ENCODE measurements around the gene ZDHHC3. TPM values are rescaled to one million over a fixed set of nuclear protein-coding genes. Genes with fewer than 3 reads are reported as not detected.

The ZDHHC3 gene
- polyA plus RNA-seq, 1 of the 3 experiments (the other 2 are of a cell fraction), result 60.7 TPM

GRCh38 chr3:45024542-45025255 lies 48.7 kb upstream of the ZDHHC3 start:
- CTCF ChIA-PET, result interaction anchor here (0.9 kb wide), 1 partner anchor 14 kb away, joined by 3 read pairs; no protein-coding TSS in a partner anchor
- H3K27me3 ChIP-seq (ENCODE audit: insufficient read depth), result no peaks in the 10 kb centered on the region
- H2AFZ ChIP-seq (ENCODE audit: low read depth), result no peak overlapping the region
- no peaks in the 10 kb centered on the region for H3K36me3 ChIP-seq (replicated peaks in 1 of 2; ENCODE audit: control insufficient read depth in 1 of 2, insufficient read depth in 2 of 2, low read length in 1 of 2)
- no peak overlapping the region for H3K9ac ChIP-seq
- H3K4me3 ChIP-seq (ENCODE audit: low read depth in 2 of 2, low read length in 1 of 2), result no peak overlapping the region
- DNase-seq, result no peak
- no peak overlapping the region for H3K4me2 ChIP-seq
- H3K79me2 ChIP-seq (ENCODE audit: insufficient read depth), result no peaks in the 10 kb centered on the region
- H3K9me3 ChIP-seq, result no peaks in the 10 kb centered on the region
- no peak for TF ChIP-seq FOXJ3 (CRISPR knock-in tag; IDR thresholded peaks at IDR 0.05)
- 90% methylated on average over 6 of the region's 6 CpGs for WGBS (ENCODE audit: low lambda C conversion rate)
- no peak overlapping the region for H3K27ac ChIP-seq (ENCODE audit: low read depth in 2 of 2, low read length in 1 of 2)
- no peaks in the 10 kb centered on the region; a peak in 2 of 4 replicates for H3K4me1 ChIP-seq (ENCODE audit: control insufficient read depth in 1 of 2, insufficient read depth in 2 of 2, low read depth in 1 of 2, low read length in 1 of 2)
- no peaks in the 10 kb centered on the region for H3F3A ChIP-seq (replicated peaks; ENCODE audit: insufficient read depth)
- POLR2A ChIA-PET, result no interaction called here
- no peaks in the 10 kb centered on the region for H3K9me2 ChIP-seq
- H4K20me1 ChIP-seq (ENCODE audit: insufficient read depth), result no peaks in the 10 kb centered on the region

GRCh38 chr3:45023675-45024074 lies 47.7 kb upstream of the ZDHHC3 start:
- Histone ChIP-seq H3K9me3 (no peaks in the 10 kb centered on the region), H3K27ac (ENCODE audit: low read depth in 2 of 2, low read length in 1 of 2) (no peak overlapping the region), H2AFZ (ENCODE audit: low read depth) (no peak overlapping the region), H3K36me3 (replicated peaks in 1 of 2; ENCODE audit: control insufficient read depth in 1 of 2, insufficient read depth in 2 of 2, low read length in 1 of 2) (no peaks in the 10 kb centered on the region), H4K20me1 (ENCODE audit: insufficient read depth) (no peaks in the 10 kb centered on the region), H3K9ac (no peak overlapping the region), H3K4me2 (no peak overlapping the region), H3K4me3 (ENCODE audit: low read depth in 2 of 2, low read length in 1 of 2) (no peak overlapping the region), H3K79me2 (ENCODE audit: insufficient read depth) (no peaks in the 10 kb centered on the region), H3K9me2 (no peaks in the 10 kb centered on the region), H3K27me3 (ENCODE audit: insufficient read depth) (no peaks in the 10 kb centered on the region), H3F3A (replicated peaks; ENCODE audit: insufficient read depth) (no peaks in the 10 kb centered on the region), H3K4me1 (ENCODE audit: control insufficient read depth in 1 of 2, insufficient read depth in 2 of 2, low read depth in 1 of 2, low read length in 1 of 2) (no peaks in the 10 kb centered on the region; a peak in 2 of 4 replicates)
- WGBS (ENCODE audit: low lambda C conversion rate), result 87% methylated on average over 3 of the region's 3 CpGs
- no peak for DNase-seq
- ChIA-PET CTCF (interaction anchor here (1.5 kb wide), 1 partner anchor 15 kb away, joined by 4 read pairs; no protein-coding TSS in a partner anchor), POLR2A (no interaction called here)
- TF ChIP-seq EP300 (IDR thresholded peaks at IDR 0.05; ENCODE audit: borderline replicate concordance in 1 of 2, low read depth in 1 of 2, low read length in 1 of 2), result no peak
- TF ChIP-seq FOXM1 (IDR thresholded peaks at IDR 0.05; ENCODE audit: low read depth), result no peak
- TF ChIP-seq ELF1 (IDR thresholded peaks at IDR 0.05), result no peak
- TF ChIP-seq FOSL2 (IDR thresholded peaks at IDR 0.05; ENCODE audit: borderline replicate concordance, low read depth), result no peak
- TF ChIP-seq NFIC (IDR thresholded peaks at IDR 0.05; ENCODE audit: borderline replicate concordance), result no peak
- TF ChIP-seq TAF1 (IDR thresholded peaks at IDR 0.05; ENCODE audit: borderline replicate concordance, low read depth, low read length), result no peak
- TF ChIP-seq MEF2A (IDR thresholded peaks at IDR 0.05; ENCODE audit: borderline replicate concordance, low read depth), result no peak
- no peak for TF ChIP-seq SIN3A (IDR thresholded peaks at IDR 0.05; ENCODE audit: borderline replicate concordance, low read depth, low read length)
- no peak for TF ChIP-seq MXI1 (IDR thresholded peaks at IDR 0.05; ENCODE audit: low read depth, low read length)
- no peak for TF ChIP-seq YY1 (IDR thresholded peaks at IDR 0.05; ENCODE audit: low read depth)
- no peak for TF ChIP-seq RFX5 (IDR thresholded peaks at IDR 0.05; ENCODE audit: low read length)
- TF ChIP-seq FOXJ3 (CRISPR knock-in tag; IDR thresholded peaks at IDR 0.05), result no peak
- TF ChIP-seq CTCF (IDR thresholded peaks at IDR 0.05), result no peak
- no peak for TF ChIP-seq EZH2phosphoT487 (IDR thresholded peaks at IDR 0.05; ENCODE audit: borderline replicate concordance, low read depth)
- TF ChIP-seq CHD2 (IDR thresholded peaks at IDR 0.05; ENCODE audit: low read length, partially characterized antibody), result no peak
- no peak for TF ChIP-seq REST (IDR thresholded peaks at IDR 0.05; ENCODE audit: low read depth, low read length)
- TF ChIP-seq RAD21 (IDR thresholded peaks at IDR 0.05; ENCODE audit: low read length), result no peak
